OCI-LY3 (cell line): ENCODE measurements around the gene PLPP2.

Source experiments
- CTCF ChIP-seq: fragments of 200-600, 300-600 bp; sonication (generic); IDR thresholded peaks from 2 replicates; pipeline ENCODE4 v1.5.1; 2014; ENCODE audit warnings: antibody characterized with exemption, low read length, low read depth
- EZH2phosphoT487 ChIP-seq: fragments of 200-600 bp; shearing (Covaris generic); IDR thresholded peaks from 2 replicates; pipeline ENCODE4 v1.6.1; 2018; ENCODE audit warnings: antibody characterized with exemption, mixed run types, low read depth

GRCh38 chr19:262125-262524 is 29.1 kb downstream of the PLPP2 start:
- TF ChIP-seq CTCF: no peak
- TF ChIP-seq EZH2phosphoT487: no peak
